Stimulated activated naive CD8-positive, alpha-beta T cell treated with anti-CD3 and anti-CD28 coated beads, Interleukin-15, amount 100 ng/mL, for 72 hours (primary cell): ENCODE measurements around the gene MYO1C.
"Not testable (repeated sequence)": the region's sequence is repeated elsewhere in the genome, so short reads cannot be mapped to it uniquely, and the experiment has no call there.

Experiments used
- ATAC-seq: fragments of 150-1000 bp; cut with Tn5 transposase; 2 replicates; pipeline ENCODE4 v1.10.0; 2021; ENCODE audit warnings: mild to moderate bottlenecking, moderate library complexity
- DNase-seq, 2 donors: peaks; one replicate each; pipeline ENCODE4 v3.0.0; 2021 to 2022
- H3K27ac Mint-ChIP-seq, 2 donors: one replicate each; pipeline ENCODE4 v1.8.0; 2022; ENCODE audit warnings: mild to moderate bottlenecking in 2 of 2, mixed read lengths in 2 of 2, moderate library complexity in 2 of 2
- H3K27me3 Mint-ChIP-seq: one replicate; pipeline ENCODE4 v1.8.0; 2022; ENCODE audit warnings: mixed read lengths
- H3K4me1 Mint-ChIP-seq: one replicate; pipeline ENCODE4 v1.8.0; 2022; ENCODE audit warnings: mild to moderate bottlenecking, mixed read lengths
- H3K4me3 Mint-ChIP-seq, 2 donors: one replicate each; pipeline ENCODE4 v1.8.0; 2022; ENCODE audit warnings: mild to moderate bottlenecking in 2 of 2, mixed read lengths in 2 of 2, moderate library complexity in 1 of 2
- H3K9me3 Mint-ChIP-seq, 2 donors: one replicate each; pipeline ENCODE4 v1.8.0; 2022; ENCODE audit warnings: mixed read lengths in 2 of 2

The MYO1C gene

GRCh38 chr17:1492249-1493206, at the start of gene MYO1C:
Gene MYO1C (minus strand): TSS chr17:1492686. CDS start chr17:1492487, 199 bp downstream.
- peaks cover 15% of the 10 kb centered on the region for H3K27me3 Mint-ChIP-seq
- peak within 1 kb of the TSS; percentile 91 to 97 for H3K27ac Mint-ChIP-seq
- H3K4me3 Mint-ChIP-seq = peak within 1 kb of the TSS; percentile 87 to 96
- DNase-seq (no peak), ATAC-seq (no peak)
- no peaks in the 10 kb centered on the region for H3K9me3 Mint-ChIP-seq
- H3K4me1 Mint-ChIP-seq = peaks cover 44% of the 10 kb centered on the region

- no peak overlapping the region for H3K4me3 Mint-ChIP-seq
- H3K27ac Mint-ChIP-seq = no peak overlapping the region
- no peaks in the 10 kb centered on the region for H3K9me3 Mint-ChIP-seq
- no peak for ATAC-seq
- DNase-seq = no peak
- no peaks in the 10 kb centered on the region for H3K27me3 Mint-ChIP-seq
- no peaks in the 10 kb centered on the region for H3K4me1 Mint-ChIP-seq
These were observed 49.0 kb upstream of the MYO1C start for GRCh38 chr17:1541367-1541904.

- H3K4me3 Mint-ChIP-seq = no peak overlapping the region
- ATAC-seq (no peak), DNase-seq (no peak)
- no peaks in the 10 kb centered on the region for H3K27me3 Mint-ChIP-seq
- H3K9me3 Mint-ChIP-seq = no peaks in the 10 kb centered on the region
- no peak overlapping the region for H3K27ac Mint-ChIP-seq
- H3K4me1 Mint-ChIP-seq = no peaks in the 10 kb centered on the region
These were observed 47.3 kb upstream of the MYO1C start for GRCh38 chr17:1539811-1540210.

GRCh38 chr17:1535737-1536136, 43.3 kb upstream of the MYO1C start:
- Mint-ChIP-seq H3K27ac (peak overlapping the region in 1 of 2 donors; percentile 53), H3K4me3 (no peak overlapping the region), H3K9me3 (no peaks in the 10 kb centered on the region), H3K4me1 (no peaks in the 10 kb centered on the region), H3K27me3 (no peaks in the 10 kb centered on the region)
- ATAC-seq = no peak
- no peak for DNase-seq

- ATAC-seq (no peak), DNase-seq (no peak)
- peaks cover 8% of the 10 kb centered on the region for H3K4me1 Mint-ChIP-seq
- H3K9me3 Mint-ChIP-seq = no peaks in the 10 kb centered on the region
- no peak overlapping the region for H3K27ac Mint-ChIP-seq
- no peak overlapping the region for H3K4me3 Mint-ChIP-seq
- H3K27me3 Mint-ChIP-seq = no peaks in the 10 kb centered on the region
These were observed 41.3 kb upstream of the MYO1C start for GRCh38 chr17:1533661-1534325.

- ATAC-seq = peak; percentile 73
- peak overlapping the region; percentile 40 to 48 for H3K27ac Mint-ChIP-seq
- no peak overlapping the region for H3K4me3 Mint-ChIP-seq
- no peaks in the 10 kb centered on the region for H3K9me3 Mint-ChIP-seq
- DNase-seq = peak; percentile 26 to 37
- no peaks in the 10 kb centered on the region for H3K27me3 Mint-ChIP-seq
- peaks cover 8% of the 10 kb centered on the region for H3K4me1 Mint-ChIP-seq
These were observed 40.5 kb upstream of the MYO1C start for GRCh38 chr17:1532836-1533602.

GRCh38 chr17:1529863-1530262, 37.4 kb upstream of the MYO1C start:
- Mint-ChIP-seq H3K27ac (peak overlapping the region; percentile 95), H3K4me3 (no peak overlapping the region), H3K9me3 (no peaks in the 10 kb centered on the region), H3K4me1 (peaks cover 8% of the 10 kb centered on the region), H3K27me3 (no peaks in the 10 kb centered on the region)
- peak; percentile 66 for ATAC-seq
- no peak for DNase-seq

- not testable (repeated sequence) for DNase-seq, H3K27me3 Mint-ChIP-seq, H3K4me3 Mint-ChIP-seq, ATAC-seq, H3K9me3 Mint-ChIP-seq, H3K4me1 Mint-ChIP-seq
- H3K27ac Mint-ChIP-seq = peak overlapping the region in 1 of 2 donors; percentile 27
These were observed 34.4 kb upstream of the MYO1C start for GRCh38 chr17:1526876-1527275.

- Mint-ChIP-seq H3K27me3 (no peaks in the 10 kb centered on the region), H3K4me3 (no peak overlapping the region), H3K9me3 (no peaks in the 10 kb centered on the region), H3K4me1 (peaks cover 15% of the 10 kb centered on the region), H3K27ac (no peak overlapping the region)
- DNase-seq (no peak), ATAC-seq (no peak)
These were observed 30.1 kb upstream of the MYO1C start for GRCh38 chr17:1522626-1523025.

- H3K4me3 Mint-ChIP-seq = no peak overlapping the region
- H3K27ac Mint-ChIP-seq = no peak overlapping the region
- peaks cover 18% of the 10 kb centered on the region for H3K4me1 Mint-ChIP-seq
- ATAC-seq = no peak
- H3K9me3 Mint-ChIP-seq = no peaks in the 10 kb centered on the region
- no peaks in the 10 kb centered on the region for H3K27me3 Mint-ChIP-seq
- no peak for DNase-seq
These were observed 28.7 kb upstream of the MYO1C start for GRCh38 chr17:1521086-1521640.

- Mint-ChIP-seq H3K4me3 (no peak overlapping the region), H3K27me3 (no peaks in the 10 kb centered on the region), H3K4me1 (peaks cover 31% of the 10 kb centered on the region), H3K27ac (no peak overlapping the region), H3K9me3 (no peaks in the 10 kb centered on the region)
- no peak for DNase-seq
- no peak for ATAC-seq
These were observed 27.2 kb upstream of the MYO1C start for GRCh38 chr17:1519678-1520077.

GRCh38 chr17:1518410-1518809, 25.9 kb upstream of the MYO1C start:
- no peak for ATAC-seq
- Mint-ChIP-seq H3K27me3 (no peaks in the 10 kb centered on the region), H3K9me3 (no peaks in the 10 kb centered on the region), H3K4me3 (peak overlapping the region; percentile 21 to 90), H3K4me1 (peaks cover 42% of the 10 kb centered on the region), H3K27ac (no peak overlapping the region)
- no peak for DNase-seq

- no peaks in the 10 kb centered on the region for H3K9me3 Mint-ChIP-seq
- H3K4me1 Mint-ChIP-seq = peaks cover 42% of the 10 kb centered on the region
- H3K4me3 Mint-ChIP-seq = peak within 1 kb of the TSS; percentile 87 to 90
- ATAC-seq (peak; percentile 97), DNase-seq (peak; percentile 97 to 98)
- no peaks in the 10 kb centered on the region for H3K27me3 Mint-ChIP-seq
- H3K27ac Mint-ChIP-seq = peak within 1 kb of the TSS; percentile 79 to 95
These were observed 24.1 kb upstream of the MYO1C start, which contains the start of gene INPP5K for GRCh38 chr17:1516388-1517161. Gene INPP5K (minus strand): TSS chr17:1516612. CDS start chr17:1516499, 113 bp downstream.

- Mint-ChIP-seq H3K27me3 (no peaks in the 10 kb centered on the region), H3K4me1 (peaks cover 42% of the 10 kb centered on the region), H3K27ac (peak overlapping the region; percentile 79 to 87), H3K4me3 (peak overlapping the region; percentile 87 to 90), H3K9me3 (no peaks in the 10 kb centered on the region)
- ATAC-seq (peak; percentile 45), DNase-seq (peak; percentile 46 to 64)
These were observed 23.3 kb upstream of the MYO1C start for GRCh38 chr17:1515640-1516387.
